KMS-11 (cell line): ENCODE results near the gene EVX1.

Experiments
- H2AFZ ChIP-seq: fragments of 200-600 bp; sonication (generic); 2 replicates; pipeline ENCODE4 v1.6.1; 2016; ENCODE audit warnings: antibody characterized with exemption, mixed run types, low read depth
- H3K27ac ChIP-seq: fragments of 200-600 bp; sonication (generic); 2 replicates; pipeline ENCODE4 v1.6.1; 2016; ENCODE audit warnings: mild to moderate bottlenecking, mixed run types
- H3K27me3 ChIP-seq: fragments of 200-600 bp; sonication (generic); 2 replicates; pipeline ENCODE4 v1.6.1; 2017; ENCODE audit warnings: mild to moderate bottlenecking, low read depth, mixed run types, moderate library complexity; ENCODE audit not compliant: insufficient read depth
- H3K36me3 ChIP-seq: fragments of 200-600 bp; sonication (generic); 2 replicates; pipeline ENCODE4 v1.6.1; 2017; ENCODE audit warnings: mild to moderate bottlenecking, mixed run types; ENCODE audit not compliant: insufficient read depth
- H3K4me1 ChIP-seq: fragments of 200-600 bp; sonication (generic); 2 replicates; pipeline ENCODE4 v1.6.1; 2016; ENCODE audit warnings: mild to moderate bottlenecking, low read depth, mixed run types; ENCODE audit not compliant: poor library complexity, severe bottlenecking
- H3K4me2 ChIP-seq: fragments of 200-600 bp; sonication (generic); 2 replicates; pipeline ENCODE4 v1.7.0; 2016; ENCODE audit warnings: mild to moderate bottlenecking, mixed run types
- H3K4me3 ChIP-seq: fragments of 200-600 bp; sonication (generic); IDR thresholded peaks from 2 replicates; pipeline ENCODE4 v1.6.1; 2017; ENCODE audit warnings: low read depth, low read length, mixed read lengths; ENCODE audit not compliant: insufficient read depth
- H3K79me2 ChIP-seq: fragments of 200-600 bp; sonication (generic); 2 replicates; pipeline ENCODE4 v1.6.1; 2016; ENCODE audit warnings: low read depth, mixed run types; ENCODE audit not compliant: insufficient read depth
- H3K9ac ChIP-seq: fragments of 200-600 bp; sonication (generic); 2 replicates; pipeline ENCODE4 v1.6.1; 2016; ENCODE audit warnings: mild to moderate bottlenecking, mixed run types
- H4K20me1 ChIP-seq: fragments of 200-600 bp; sonication (generic); 2 replicates; pipeline ENCODE4 v1.6.1; 2016; ENCODE audit warnings: mild to moderate bottlenecking, mixed run types; ENCODE audit not compliant: insufficient read depth
- TF ChIP-seq, protein P1 (sequence below): fragments of 200-600 bp; sonication (generic); conservative IDR thresholded peaks from 2 replicates; pipeline ENCODE4 v1.6.1; 2017; ENCODE audit warnings: low read depth, mild to moderate bottlenecking, antibody characterized with exemption, low read length, moderate library complexity, mixed read lengths

EVX1 gene

DNA sequence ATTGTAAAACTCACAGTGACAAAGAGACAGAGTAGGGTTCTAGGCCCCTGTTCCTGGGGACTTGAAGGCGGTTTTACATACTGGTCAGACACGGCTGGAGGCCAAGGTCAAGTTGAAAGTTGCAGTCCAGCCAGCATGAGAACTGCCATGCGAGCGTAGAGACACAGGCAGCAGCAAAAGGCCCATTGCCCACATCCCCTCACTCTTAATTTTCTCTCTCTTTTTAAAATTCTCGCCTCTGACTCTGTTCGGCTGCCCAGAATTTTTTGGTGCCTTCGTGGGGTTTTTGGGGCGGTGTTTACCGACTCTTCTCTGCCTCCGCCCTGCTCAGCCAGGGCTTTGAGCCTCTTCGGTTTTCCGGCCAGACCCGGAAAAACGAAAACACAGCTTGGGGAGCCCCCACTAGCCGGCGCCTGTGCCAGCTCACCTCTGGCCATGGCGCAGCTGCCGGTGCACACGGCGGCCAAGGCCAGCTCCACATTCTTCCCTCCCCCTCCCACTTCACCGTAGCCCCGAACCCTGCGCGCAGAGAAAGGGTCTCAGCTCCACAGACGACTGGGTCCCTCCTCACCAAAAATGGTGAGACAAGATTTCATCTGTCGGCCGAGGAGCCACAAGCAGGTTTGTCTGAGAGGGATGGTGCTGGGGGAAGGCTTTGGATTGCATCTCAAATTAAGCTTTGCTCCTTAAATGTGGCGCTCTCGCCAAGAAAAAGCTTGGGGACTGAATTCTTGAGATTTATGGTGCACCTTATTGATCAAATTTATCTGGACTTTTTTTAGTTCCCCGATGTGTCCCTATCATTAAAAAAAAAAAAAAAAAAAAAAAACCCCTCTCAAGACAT, 40.4 kb upstream of the EVX1 start:
- H3K79me2 ChIP-seq = no peaks in the 10 kb centered on the region
- no peak overlapping the region for H2AFZ ChIP-seq
- H3K9ac ChIP-seq = no peak overlapping the region
- H3K4me3 ChIP-seq = no peak overlapping the region
- H3K27ac ChIP-seq = no peak overlapping the region
- no peak overlapping the region for H3K4me2 ChIP-seq
- no peaks in the 10 kb centered on the region for H3K4me1 ChIP-seq
- H3K27me3 ChIP-seq = no peaks in the 10 kb centered on the region
- no peaks in the 10 kb centered on the region for H4K20me1 ChIP-seq
- H3K36me3 ChIP-seq = no peaks in the 10 kb centered on the region
- TF ChIP-seq, protein P1, sequence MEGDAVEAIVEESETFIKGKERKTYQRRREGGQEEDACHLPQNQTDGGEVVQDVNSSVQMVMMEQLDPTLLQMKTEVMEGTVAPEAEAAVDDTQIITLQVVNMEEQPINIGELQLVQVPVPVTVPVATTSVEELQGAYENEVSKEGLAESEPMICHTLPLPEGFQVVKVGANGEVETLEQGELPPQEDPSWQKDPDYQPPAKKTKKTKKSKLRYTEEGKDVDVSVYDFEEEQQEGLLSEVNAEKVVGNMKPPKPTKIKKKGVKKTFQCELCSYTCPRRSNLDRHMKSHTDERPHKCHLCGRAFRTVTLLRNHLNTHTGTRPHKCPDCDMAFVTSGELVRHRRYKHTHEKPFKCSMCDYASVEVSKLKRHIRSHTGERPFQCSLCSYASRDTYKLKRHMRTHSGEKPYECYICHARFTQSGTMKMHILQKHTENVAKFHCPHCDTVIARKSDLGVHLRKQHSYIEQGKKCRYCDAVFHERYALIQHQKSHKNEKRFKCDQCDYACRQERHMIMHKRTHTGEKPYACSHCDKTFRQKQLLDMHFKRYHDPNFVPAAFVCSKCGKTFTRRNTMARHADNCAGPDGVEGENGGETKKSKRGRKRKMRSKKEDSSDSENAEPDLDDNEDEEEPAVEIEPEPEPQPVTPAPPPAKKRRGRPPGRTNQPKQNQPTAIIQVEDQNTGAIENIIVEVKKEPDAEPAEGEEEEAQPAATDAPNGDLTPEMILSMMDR = no peak

DNA sequence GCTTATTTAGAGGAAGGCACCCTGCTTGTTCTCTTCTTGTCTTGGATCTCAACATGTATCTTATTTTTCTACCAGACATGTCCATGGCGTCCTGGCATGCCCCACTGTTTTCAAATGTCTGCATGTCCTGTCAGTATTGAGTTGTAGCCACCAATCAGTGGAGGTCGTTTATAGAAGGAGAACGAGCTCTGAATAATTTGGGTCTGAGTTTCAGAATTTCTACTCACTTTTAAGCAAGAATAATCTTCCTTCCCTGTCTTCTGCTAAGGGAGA, 39.8 kb upstream of the EVX1 start:
- Histone ChIP-seq H3K9ac (no peak overlapping the region), H3K4me1 (no peaks in the 10 kb centered on the region), H3K4me2 (no peak overlapping the region), H3K27ac (no peak overlapping the region), H4K20me1 (no peaks in the 10 kb centered on the region), H2AFZ (no peak overlapping the region), H3K36me3 (no peaks in the 10 kb centered on the region), H3K27me3 (no peaks in the 10 kb centered on the region), H3K79me2 (no peaks in the 10 kb centered on the region), H3K4me3 (no peak overlapping the region)
- TF ChIP-seq, protein P1 = no peak

DNA sequence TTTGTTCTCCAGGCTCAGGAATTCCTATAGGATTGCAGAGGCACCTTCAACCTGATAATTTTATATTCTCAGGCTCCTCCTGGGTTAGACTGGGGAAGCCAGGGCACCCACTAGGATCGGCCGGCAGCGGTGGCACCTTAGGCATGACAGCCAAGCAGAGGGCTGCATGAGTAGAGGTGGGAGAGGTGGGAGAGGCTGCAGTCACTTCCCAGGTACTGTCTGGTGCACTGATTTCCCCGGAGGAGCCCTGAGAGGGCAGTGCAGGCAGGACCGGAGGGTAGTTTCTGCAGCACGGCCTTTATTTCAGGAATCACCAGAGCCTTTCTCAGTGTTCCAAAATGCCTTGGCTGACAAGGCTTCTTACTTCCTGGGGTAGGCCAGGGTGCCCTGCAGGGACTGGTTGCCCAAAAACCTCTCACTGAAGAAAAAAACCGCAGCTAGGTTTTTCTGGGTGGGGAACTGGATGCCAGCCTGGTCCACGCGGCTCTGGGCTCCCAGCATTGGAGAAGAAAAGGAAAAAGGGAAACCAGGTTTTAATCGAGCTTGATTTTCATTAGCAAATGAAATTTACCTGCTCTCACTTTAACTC, 39.1 kb upstream of the EVX1 start:
- Histone ChIP-seq H2AFZ (no peak overlapping the region), H3K9ac (no peak overlapping the region), H3K27me3 (no peaks in the 10 kb centered on the region)

DNA sequence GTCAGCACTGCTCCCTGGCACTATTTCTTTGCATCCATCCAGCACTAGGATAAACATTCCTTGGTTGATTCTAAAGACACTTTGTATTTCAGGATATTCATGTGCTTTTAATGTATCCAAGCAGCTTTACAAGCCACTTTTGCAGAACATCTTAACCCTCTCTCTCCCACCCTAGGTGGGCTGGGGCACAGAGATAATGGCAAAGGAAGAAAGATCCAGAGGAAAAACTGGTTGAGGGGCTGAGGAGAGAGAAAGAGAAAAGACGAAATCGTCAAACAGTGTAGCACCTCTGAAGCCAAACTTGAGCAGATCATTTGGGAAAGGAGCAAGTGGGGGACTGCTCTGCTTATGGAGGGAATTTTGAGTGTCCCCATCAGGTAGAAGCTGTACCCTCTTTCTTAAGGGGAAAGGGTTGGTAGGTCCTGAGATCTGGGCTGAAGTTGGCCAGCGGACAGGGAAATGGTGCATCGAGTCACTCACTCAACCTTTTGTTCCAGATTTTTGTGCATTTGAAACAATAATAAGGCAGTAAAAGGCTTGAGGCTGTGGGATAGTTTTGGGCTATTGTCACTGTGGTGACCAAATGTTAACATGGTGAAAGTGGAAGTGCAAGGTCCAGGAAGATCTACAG, 38.5 kb upstream of the EVX1 start:
- no peak overlapping the region for H3K4me2 ChIP-seq
- no peak overlapping the region for H2AFZ ChIP-seq
- no peak overlapping the region for H3K9ac ChIP-seq
- H4K20me1 ChIP-seq = no peaks in the 10 kb centered on the region
- no peaks in the 10 kb centered on the region for H3K36me3 ChIP-seq
- TF ChIP-seq, protein P1 = no peak
- H3K79me2 ChIP-seq = no peaks in the 10 kb centered on the region
- H3K27ac ChIP-seq = no peak overlapping the region
- H3K27me3 ChIP-seq = no peaks in the 10 kb centered on the region
- no peak overlapping the region for H3K4me3 ChIP-seq
- no peaks in the 10 kb centered on the region for H3K4me1 ChIP-seq

More for the DNA sequence above, 39.1 kb upstream of the EVX1 start:
- no peaks in the 10 kb centered on the region for H3K4me1 ChIP-seq
- no peak overlapping the region for H3K4me2 ChIP-seq
- no peak overlapping the region for H3K27ac ChIP-seq
- TF ChIP-seq, protein P1 = no peak
- H3K4me3 ChIP-seq = no peak overlapping the region
- H3K36me3 ChIP-seq = no peaks in the 10 kb centered on the region
- no peaks in the 10 kb centered on the region for H4K20me1 ChIP-seq
- H3K79me2 ChIP-seq = no peaks in the 10 kb centered on the region
